ENCODE data around the gene ASPHD2. TPM values are rescaled to one million over a fixed set of nuclear protein-coding genes. Genes with fewer than 3 reads are reported as not detected.

ASPHD2 gene
- total and polyA plus RNA-seq, 2 of the 13 experiments (the other 11 are each of a cell fraction or from before 2014, with no cell fraction given) = 0.04 TPM

GRCh38 chr22:26393929-26394328, 35.1 kb upstream of the ASPHD2 start (continued):
- TF ChIP-seq SETDB1 (CRISPR knock-in tag; IDR thresholded peaks at IDR 0.05; ENCODE audit: borderline replicate concordance) = no peak

GRCh38 chr22:26394777-26395176, 34.3 kb upstream of the ASPHD2 start:
- H3K4me2 ChIP-seq (ENCODE audit: low read depth, low read length) = no peak overlapping the region
- POLR2A ChIA-PET = no interaction called here
- no peaks in the 10 kb centered on the region for H3K36me3 ChIP-seq (replicated peaks in 1 of 2; ENCODE audit: control insufficient read depth in 1 of 2, insufficient read depth in 2 of 2, low read length in 2 of 2)
- no peak for TF ChIP-seq ZNF792 (CRISPR knock-in tag; IDR thresholded peaks at IDR 0.05)
- no peak for TF ChIP-seq ZBTB4 (CRISPR knock-in tag; IDR thresholded peaks at IDR 0.05; ENCODE audit: borderline replicate concordance)
- TF ChIP-seq GPBP1L1 (CRISPR knock-in tag; IDR thresholded peaks at IDR 0.05) = no peak
- TF ChIP-seq FOSL1 (CRISPR knock-in tag; IDR thresholded peaks at IDR 0.05; ENCODE audit: borderline replicate concordance) = no peak
- no peak for TF ChIP-seq CHD2 (IDR thresholded peaks at IDR 0.05; ENCODE audit: low read depth, low read length)
- TF ChIP-seq EEA1 (CRISPR knock-in tag; IDR thresholded peaks at IDR 0.05; ENCODE audit: borderline replicate concordance) = no peak
- H3K4me3 ChIP-seq (replicated peaks in 1 of 3; ENCODE audit: insufficient read depth in 1 of 3, low read depth in 2 of 3, low read length in 3 of 3) = no peak overlapping the region
- no peak overlapping the region for H3K27ac ChIP-seq (ENCODE audit: extremely low read length, insufficient read depth, low read length)
- H3K4me1 ChIP-seq (ENCODE audit: insufficient read depth, low read length) = no peaks in the 10 kb centered on the region
- no TSS peak for BruUV-seq (replicated peaks)
- WGBS (ENCODE audit: low lambda C conversion rate) = 0% methylated on average over 1 of the region's 1 CpG
- in situ Hi-C loops (cut with HindIII; ENCODE audit: extremely low pct_ligation_motif_present, low pct_unique_long_range_greater_than_20kb) = no loop called here
- ATAC-seq (no peak), DNase-seq (ENCODE audit: low spot score) (no peak), FAIRE-seq (no peak)
- H4K20me1 ChIP-seq (ENCODE audit: insufficient read depth, low read length) = no peaks in the 10 kb centered on the region
- H3K9ac ChIP-seq (ENCODE audit: insufficient read depth, low read depth, low read length) = no peak overlapping the region
- no peaks in the 10 kb centered on the region for H3K9me3 ChIP-seq (ENCODE audit: low read length)
- no peak overlapping the region for H2AFZ ChIP-seq (ENCODE audit: low read length)
- CTCF ChIA-PET (ENCODE audit: low intra/inter-chr PET ratio, low total read pairs) = no interaction called here
- intact Hi-C loops (cut with micrococcal nuclease; ENCODE audit: unreplicated experiment) = no loop called here
- H3K79me2 ChIP-seq (ENCODE audit: insufficient read depth, low read length) = no peaks in the 10 kb centered on the region
- peaks cover 0 to 2% of the 10 kb centered on the region in 2 experiments; a peak in 2 of 5 replicates for H3K27me3 ChIP-seq (ENCODE audit: control insufficient read depth in 1 of 2, insufficient read depth in 2 of 2, low read length in 2 of 2)

Data from HepG2 (cell line).